Activated CD4-positive, alpha-beta T cell treated with anti-CD3 and anti-CD28 coated beads, Interleukin-2, amount 50 U/mL, for 1 hour (primary cell): ENCODE data around the gene HTR7.
"Not testable (repeated sequence)": the region's sequence is repeated elsewhere in the genome, so short reads cannot be mapped to it uniquely, and the experiment has no call there.

Source experiments
- DNase-seq: peaks from one replicate; pipeline ENCODE4 v3.0.0-alpha.2; 2020

HTR7 gene

DNA sequence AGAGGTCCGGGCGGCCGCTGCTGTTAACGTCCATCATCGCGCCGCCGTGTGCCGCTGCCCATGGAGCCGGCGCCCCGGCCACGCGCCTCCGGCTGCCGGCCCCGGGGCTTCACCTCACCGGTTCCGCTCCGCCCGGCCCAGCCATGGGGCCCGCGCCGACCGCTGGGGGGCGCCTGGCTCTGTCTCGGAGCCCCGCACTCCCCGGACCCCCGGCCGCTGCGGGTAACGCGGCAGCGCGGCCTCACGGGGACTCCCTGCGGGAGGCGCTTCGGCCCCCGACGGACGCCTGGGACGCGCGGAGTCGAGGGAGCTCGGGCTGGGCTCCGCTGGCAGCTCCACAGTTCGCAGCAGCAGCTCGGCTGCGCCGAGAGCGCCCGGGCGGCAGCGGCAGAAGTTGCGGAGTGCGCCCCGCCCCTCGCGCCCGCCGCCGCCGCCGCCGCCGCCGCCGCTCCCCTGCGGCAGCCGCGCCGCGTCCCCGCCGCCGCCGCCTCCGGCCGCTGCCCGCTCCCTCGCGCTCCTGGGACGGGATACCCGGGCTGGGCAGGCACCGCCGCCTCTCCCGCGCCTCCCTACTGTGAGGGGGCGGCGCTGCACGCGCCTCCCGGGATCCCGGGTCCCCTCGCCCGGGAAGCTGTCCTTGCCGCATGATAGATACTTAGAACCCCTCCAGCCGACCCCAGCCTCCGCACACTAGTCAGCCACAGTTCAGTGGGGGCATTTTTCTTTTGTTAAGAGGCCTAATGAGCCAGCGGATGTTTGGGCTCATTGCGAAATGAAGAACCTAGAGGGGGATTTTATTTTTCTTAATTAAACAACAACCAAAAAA, at the start of gene HTR7:
HTR7 (minus strand) TSS at position 405 of the 826 bp plus-strand sequence; CDS start at position 37, 368 bp downstream.
- peak; percentile 57 for DNase-seq

- DNase-seq = no peak
Observed at GRCh38 chr10:90906596-90906995, 48.8 kb upstream of the HTR7 start.

GRCh38 chr10:90905925-90906324, 48.1 kb upstream of the HTR7 start:
- no peak for DNase-seq

DNA sequence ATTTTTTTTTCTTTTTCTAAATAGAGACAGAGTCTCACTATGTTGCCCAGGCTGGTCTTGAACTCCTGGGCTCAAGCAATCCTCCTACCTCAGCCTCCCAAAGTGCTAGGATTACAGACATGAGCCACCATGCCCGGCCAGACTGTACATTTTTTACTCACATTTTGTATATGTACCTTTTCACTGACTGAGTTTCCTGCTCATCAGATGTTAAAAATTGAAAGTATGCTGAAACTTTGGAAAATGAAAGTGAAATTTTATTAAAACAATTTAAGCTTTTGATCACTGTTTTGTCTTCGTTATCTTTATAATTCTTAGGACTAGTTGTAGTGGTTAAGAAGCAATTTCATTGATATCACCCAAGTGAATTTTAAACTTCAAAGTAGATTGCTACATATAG, 39.1 kb upstream of the HTR7 start:
- not testable (repeated sequence) for DNase-seq

DNA sequence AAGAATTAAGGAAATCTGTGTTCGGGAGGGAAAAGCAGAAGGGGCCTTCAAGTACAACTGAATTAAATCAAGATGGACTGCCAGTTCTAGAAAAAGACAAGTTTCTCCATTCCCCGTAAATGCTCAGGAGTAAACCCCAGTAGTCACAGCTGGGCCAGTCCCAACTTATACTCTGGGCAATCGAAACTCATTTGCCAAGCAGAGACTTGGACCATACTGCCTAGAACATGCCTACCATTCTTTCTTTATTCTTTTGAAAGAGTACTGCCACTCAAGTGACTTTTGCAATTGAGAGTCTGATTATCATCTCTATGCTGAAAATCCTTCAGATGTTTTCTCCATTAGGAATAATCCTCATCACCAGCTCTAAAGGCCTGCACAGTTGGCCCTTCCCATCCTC, 35.4 kb upstream of the HTR7 start:
- no peak for DNase-seq

GRCh38 chr10:90890347-90890746, 32.5 kb upstream of the HTR7 start:
- no peak for DNase-seq

DNA sequence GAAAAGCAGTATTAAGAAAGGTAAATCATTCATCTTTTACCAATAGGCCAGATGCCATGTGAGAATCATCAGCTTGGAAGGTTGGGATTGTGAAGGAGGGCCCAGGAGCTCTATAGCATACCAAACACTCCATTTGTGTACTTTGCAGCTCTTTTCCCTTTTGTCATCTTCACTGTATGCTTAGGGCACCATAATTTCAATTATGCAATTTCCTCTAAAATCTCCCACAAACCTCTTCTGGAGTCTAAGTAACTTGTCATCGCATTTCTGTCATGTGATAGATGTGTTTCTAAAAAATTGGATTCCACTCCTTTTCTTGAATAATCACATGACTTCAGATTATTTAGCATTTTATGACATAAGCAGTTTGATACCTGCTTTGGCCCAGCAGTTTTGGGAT, 31.8 kb upstream of the HTR7 start:
- DNase-seq = no peak

- no peak for DNase-seq
Observed at GRCh38 chr10:90888387-90888786, 30.5 kb upstream of the HTR7 start.

DNA sequence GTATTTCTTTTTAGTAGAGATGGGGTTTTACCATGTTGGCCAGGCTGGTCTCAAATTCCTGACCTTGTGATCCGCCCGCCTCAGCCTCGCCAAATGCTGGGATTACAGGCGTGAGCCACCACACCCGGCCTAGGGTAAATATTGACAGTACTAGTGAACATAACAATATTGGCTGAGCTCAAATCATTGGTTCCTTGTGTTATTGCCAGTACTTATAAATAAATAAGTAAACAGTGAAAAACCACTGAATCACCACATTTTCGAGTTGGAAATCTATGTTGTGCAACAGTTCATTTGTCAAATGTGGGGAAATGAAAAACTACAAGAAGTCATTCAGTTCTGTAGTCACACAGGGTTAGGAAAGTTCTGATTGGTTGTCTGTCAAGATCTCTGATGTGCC, 29.7 kb upstream of the HTR7 start:
- no peak for DNase-seq

DNA sequence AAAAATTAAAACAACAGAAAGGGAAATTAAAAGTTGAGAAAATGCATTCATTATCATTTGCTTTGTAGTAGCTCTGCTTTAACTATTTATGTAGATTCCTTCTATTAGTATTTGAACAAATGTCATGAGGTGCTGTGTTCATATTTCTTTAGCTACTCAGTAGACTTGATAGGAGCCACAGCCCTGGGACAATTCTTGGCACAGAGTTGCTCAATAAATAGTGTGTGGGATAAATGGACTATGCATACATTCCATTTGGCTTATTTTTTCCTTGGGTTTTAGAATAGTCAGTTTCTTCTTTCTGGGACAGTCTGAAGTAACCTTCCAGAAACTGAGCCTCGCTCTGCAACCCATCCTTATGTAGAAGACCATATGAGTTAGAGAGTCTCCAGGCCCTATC, 27.3 kb upstream of the HTR7 start:
- DNase-seq = no peak

DNA sequence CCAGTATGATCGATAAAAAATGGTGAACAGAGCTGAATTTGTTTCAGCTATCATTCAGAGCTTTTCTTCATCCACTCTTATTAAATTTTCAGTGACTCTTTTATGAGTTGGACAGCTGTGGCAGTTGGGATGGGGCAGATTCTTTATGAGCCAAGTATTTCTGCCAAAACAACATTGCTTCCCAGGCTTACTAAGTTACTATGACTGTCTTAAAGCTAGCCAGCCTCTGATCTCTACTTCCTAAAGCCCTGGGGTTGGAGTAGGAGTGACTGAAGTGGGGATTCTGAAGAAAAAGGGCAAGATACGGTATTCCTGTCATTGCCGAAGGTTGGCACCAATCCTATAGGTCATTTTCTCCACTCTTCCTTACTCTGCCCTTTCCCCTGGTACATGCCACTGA, 26.6 kb upstream of the HTR7 start:
- DNase-seq = no peak

- DNase-seq = not testable (repeated sequence)
Observed at GRCh38 chr10:90880059-90880719, 22.4 kb upstream of the HTR7 start.

- DNase-seq = no peak
Observed at GRCh38 chr10:90879062-90879461, 21.2 kb upstream of the HTR7 start.

DNA sequence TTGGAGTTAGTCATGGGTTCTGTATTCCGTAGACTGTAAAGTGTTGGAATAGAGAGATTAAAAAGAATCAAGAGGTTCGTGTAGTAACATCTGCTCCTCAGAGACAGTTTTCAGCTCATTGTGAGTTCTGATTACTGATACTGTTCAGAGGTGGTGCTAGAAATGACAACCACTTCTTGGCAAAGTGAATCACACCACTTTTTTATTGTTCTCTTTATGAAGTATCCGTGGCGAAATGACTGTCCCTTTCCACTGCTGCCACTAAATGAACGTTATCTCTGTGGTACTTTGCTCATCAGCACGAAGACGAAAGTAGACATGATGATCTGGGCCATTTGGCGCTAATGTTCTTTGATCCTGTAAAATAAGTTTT, 14.8 kb upstream of the HTR7 start:
- DNase-seq = no peak

GRCh38 chr10:90871766-90872647, 14.2 kb upstream of the HTR7 start, which contains the start of gene RPP30:
TSS of gene RPP30 (plus strand) at chr10:90871974. CDS start at chr10:90871987, 13 bp downstream.
- DNase-seq = peak; percentile 77

DNA sequence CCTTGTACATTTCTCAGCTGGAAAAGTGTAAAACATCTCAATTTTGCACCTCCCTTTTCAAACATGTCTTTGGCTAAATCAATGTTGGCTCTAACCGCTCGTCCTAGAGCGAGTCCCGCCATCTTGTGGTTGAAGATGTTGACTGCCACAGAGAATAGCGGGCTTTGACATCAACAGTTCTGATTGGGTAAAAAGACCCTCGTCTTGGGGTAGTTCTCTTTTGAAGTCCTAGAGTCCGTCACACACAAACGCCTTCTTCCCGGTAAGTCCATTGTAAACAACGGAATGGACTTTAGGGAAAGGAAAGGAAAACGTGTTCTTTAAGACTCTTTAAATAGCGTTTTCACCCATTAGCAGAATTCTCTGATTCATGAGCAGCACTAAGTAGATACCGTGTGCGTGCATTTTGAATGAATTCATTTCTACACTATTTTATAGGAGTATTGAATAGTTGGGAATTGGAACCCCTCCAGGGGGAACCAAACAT, 13.5 kb upstream of the HTR7 start:
- DNase-seq = peak; percentile 16

- DNase-seq = no peak
Observed at GRCh38 chr10:90866050-90866598, 8.3 kb upstream of the HTR7 start.

GRCh38 chr10:90865401-90865800, 7.6 kb upstream of the HTR7 start:
- no peak for DNase-seq

GRCh38 chr10:90862908-90863514, 5.2 kb upstream of the HTR7 start:
- DNase-seq = no peak

DNA sequence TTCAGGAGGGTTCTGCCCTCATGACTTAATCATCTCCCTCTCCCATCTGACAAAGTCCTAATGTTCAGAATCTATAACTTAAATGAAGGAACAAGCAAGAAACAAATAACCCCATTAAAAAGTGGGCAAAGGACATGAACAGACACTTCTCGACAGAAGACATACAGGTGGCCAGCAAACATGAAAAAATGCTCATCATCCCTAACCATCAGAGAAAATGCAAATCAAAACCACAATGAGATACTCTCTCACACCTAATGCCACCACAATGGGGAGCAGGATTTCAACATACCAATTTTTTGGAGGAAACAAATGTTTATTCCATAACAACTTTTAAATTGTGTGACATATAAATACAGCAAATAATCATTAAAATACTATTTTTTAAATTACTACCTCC, 3.0 kb upstream of the HTR7 start:
- DNase-seq = no peak

DNA sequence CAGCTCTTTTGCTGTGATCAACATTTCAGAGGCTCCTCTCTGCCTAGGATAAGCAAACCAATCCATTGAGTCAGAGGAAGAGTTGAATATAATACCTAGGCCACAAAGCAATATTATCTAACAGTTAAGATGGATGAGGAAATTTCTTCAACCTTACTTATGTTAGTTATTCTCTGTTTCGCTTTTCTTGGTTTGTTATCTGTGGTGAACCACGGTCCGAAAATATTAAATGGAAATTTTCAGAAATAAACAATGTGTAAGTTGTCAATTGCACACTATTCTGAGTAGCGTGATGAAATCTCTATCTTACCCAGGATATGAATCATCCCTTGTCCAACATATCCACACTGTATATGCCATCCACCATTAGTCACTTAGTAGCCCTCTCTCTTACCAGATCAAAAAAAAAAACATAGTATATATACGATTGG, 1.5 kb upstream of the HTR7 start:
- no peak for DNase-seq

DNA sequence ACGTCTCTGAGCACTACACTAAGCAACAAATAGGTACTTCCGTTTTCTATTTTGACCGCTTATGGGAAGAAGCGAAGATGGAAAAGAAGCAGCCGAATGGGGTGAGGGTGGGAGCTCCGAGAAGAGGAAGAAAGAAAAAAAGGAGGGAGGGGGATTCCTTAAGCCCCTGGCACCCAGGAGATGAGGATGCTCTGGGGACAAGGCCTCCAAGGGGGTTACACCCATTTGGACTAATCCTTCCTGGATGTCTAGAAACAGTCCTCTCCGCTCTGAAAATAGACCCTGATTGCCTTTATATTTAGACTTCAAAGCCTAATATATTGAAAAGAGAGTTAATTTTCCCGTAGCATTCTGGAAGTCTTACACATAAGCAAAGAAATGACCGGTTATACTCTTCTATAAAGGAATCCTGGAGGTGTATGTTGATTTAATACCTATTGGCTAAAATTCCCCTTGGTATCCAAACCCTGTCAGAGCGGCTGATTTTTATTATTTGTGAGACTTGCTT, 676 bp upstream of the HTR7 start:
- no peak for DNase-seq
